Urinary bladder (tissue), 4 donors: ENCODE measurements around the gene EGFL7. TPM values are rescaled to one million over a fixed set of nuclear protein-coding genes. Genes with fewer than 3 reads are reported as not detected.

Experiments used
- DNase-seq: peaks from one replicate; pipeline ENCODE4 v3.0.0-alpha.2; 2015; ENCODE audit errors: extremely low spot score
- H3K27ac ChIP-seq: one replicate; pipeline ENCODE4 v1.5.1; 2013; ENCODE audit warnings: low read depth, mild to moderate bottlenecking, moderate library complexity
- H3K36me3 ChIP-seq: one replicate; pipeline ENCODE4 v1.6.1; 2013; ENCODE audit warnings: mild to moderate bottlenecking, moderate library complexity; ENCODE audit not compliant: insufficient read depth
- H3K4me1 ChIP-seq: one replicate; pipeline ENCODE4 v1.6.1; 2013; ENCODE audit warnings: mild to moderate bottlenecking, moderate library complexity; ENCODE audit not compliant: insufficient read depth
- H3K4me3 ChIP-seq: one replicate; pipeline ENCODE4 v1.5.1; 2013; ENCODE audit warnings: low read depth, low read length
- WGBS: extraction: QIAGEN DNeasy Blood & Tissue Kit; methylation state at CpG from one replicate; pipeline ENCODE4 v1.1.7; 2013; 5-methylcytosine and 5-hydroxymethylcytosine counted together
- polyA plus RNA-seq: library from polyadenylated mRNA; stranded (reverse); fragments of 200-250 nt; gene quantifications from one replicate; pipeline ENCODE4 v1.2.3, GENCODE V29; 2013
- total RNA-seq: library from RNA; depleted of rRNA; stranded (reverse); fragments of >200 nt; gene quantifications from one replicate; pipeline ENCODE4 v1.2.3, GENCODE V29; 2014
- donor health status: healthy with polysubstance abuse.
- donor health status: healthy.

The EGFL7 gene
- total and polyA plus RNA-seq, 2 donors: 43.6 to 138 TPM

DNA sequence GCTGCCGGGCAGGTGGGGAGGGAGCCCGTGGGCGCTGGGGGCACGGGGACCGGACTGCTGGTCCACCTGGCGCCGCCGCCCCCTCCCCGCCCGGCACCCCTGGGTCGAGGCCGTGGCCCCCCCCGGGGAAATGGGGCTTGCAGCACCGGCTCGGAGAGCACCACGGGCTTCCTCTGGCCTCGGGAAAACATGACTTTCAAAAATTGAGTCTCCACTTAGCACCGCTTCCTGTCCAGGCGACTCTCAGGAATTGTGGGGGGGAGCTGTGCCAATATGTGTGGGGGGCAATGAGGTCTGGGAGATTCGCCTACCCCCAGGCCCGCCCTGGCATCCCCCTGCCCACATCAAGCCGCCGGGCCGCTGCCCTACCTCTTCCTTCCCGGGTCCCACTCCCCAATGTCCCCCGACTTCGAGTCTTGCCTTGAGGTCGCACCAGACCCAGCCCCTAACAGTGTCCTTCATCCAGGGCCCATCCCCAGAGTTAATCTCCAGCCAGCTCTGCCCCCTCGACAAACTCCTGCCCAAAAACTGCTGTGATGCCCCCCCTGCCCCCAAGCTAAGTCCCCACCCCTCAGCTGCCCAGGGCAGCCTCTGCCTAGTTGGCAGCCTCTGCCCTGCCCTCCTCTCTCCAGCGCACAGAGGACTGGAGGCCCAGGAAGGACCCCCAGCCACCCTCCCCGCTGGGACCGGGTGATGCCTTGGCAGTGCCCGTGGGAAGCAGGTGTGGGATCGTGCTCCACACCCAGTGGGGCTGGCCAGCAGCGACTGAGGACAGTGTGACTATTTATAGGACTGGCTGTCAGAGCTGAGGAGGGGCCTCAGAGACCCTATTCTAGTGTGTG lies 3.9 kb downstream of the EGFL7 start:
- WGBS: 25% methylated on average over 35 of the region's 35 CpGs
- peak overlapping the region; percentile 65 for H3K4me3 ChIP-seq
- no peak for DNase-seq
- H3K36me3 ChIP-seq: no peaks in the 10 kb centered on the region
- no peaks in the 10 kb centered on the region for H3K4me1 ChIP-seq
- no peak overlapping the region for H3K27ac ChIP-seq

DNA sequence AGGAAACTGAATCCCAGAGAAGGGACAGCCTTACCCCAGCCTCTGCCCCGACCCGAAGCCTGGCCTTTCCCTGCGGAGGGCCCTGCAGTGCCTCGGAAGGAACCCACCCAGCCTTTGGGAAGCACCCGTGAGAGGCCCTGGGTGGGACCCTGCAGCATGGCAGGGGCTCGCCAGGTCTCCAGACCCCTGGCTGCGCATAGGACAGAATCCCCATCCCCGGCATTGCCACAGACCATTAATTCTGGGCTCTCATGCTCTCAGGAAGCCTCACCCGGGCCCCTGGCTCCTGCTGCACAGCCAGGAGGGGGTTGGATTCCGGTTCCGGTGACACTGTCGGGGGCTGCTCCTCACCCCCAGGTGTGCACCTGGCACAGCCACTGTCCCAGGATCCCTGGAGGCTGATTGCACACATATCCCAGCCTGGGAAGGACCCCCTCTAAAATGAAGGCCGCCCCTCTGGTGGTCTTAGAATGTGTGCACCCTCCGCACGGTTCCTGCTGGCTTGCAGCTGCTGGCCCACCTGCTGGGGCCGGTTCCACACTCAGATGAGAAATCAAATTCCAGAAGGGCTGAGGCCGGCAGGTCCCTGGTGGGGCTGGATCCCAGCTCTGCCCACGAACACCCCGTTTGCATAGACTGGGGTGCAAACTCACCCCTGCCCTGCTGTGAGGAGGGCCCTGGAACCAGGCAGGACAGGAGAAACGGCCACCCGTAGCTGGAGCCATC lies 4.7 kb downstream of the EGFL7 start:
- Histone ChIP-seq H3K36me3 (no peaks in the 10 kb centered on the region), H3K27ac (no peak overlapping the region), H3K4me1 (no peaks in the 10 kb centered on the region), H3K4me3 (peak overlapping the region; percentile 65)
- no peak for DNase-seq
- 69% methylated on average over 21 of the region's 21 CpGs for WGBS

DNA sequence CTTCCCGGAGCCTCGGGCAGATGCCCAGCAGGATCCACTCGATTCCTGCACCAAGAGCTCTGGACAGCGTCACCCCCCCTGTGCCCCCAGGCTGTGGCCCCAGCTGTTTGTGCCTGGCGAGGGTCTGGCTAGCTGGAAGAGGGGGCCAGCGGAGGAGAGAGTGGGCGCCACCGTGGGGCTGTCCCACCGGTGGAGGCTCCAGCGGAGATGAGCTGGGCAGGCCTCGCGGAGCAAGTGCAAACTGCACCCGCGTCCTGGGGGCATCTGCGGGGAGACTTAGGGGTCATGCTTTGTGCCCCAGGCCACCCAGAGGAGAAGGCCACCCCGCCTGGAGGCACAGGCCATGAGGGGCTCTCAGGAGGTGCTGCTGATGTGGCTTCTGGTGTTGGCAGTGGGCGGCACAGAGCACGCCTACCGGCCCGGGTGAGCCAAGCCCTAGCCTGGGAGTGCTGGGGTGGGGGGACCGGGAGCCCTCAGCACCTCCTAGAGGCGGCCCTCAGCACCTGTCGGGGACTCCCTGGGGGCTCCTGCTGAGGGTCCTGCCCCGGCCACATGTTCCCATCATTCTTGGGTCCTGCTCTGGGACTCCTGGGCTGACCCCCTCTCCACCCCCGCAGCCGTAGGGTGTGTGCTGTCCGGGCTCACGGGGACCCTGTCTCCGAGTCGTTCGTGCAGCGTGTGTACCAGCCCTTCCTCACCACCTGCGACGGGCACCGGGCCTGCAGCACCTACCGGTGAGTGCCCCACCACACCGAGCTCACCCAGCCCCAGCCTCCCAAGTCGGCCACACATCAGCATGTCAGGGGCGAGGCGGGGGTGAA lies 5.4 kb downstream of the EGFL7 start:
- H3K4me3 ChIP-seq: no peak overlapping the region
- no peaks in the 10 kb centered on the region for H3K36me3 ChIP-seq
- WGBS: 67% methylated on average over 40 of the region's 40 CpGs

DNA sequence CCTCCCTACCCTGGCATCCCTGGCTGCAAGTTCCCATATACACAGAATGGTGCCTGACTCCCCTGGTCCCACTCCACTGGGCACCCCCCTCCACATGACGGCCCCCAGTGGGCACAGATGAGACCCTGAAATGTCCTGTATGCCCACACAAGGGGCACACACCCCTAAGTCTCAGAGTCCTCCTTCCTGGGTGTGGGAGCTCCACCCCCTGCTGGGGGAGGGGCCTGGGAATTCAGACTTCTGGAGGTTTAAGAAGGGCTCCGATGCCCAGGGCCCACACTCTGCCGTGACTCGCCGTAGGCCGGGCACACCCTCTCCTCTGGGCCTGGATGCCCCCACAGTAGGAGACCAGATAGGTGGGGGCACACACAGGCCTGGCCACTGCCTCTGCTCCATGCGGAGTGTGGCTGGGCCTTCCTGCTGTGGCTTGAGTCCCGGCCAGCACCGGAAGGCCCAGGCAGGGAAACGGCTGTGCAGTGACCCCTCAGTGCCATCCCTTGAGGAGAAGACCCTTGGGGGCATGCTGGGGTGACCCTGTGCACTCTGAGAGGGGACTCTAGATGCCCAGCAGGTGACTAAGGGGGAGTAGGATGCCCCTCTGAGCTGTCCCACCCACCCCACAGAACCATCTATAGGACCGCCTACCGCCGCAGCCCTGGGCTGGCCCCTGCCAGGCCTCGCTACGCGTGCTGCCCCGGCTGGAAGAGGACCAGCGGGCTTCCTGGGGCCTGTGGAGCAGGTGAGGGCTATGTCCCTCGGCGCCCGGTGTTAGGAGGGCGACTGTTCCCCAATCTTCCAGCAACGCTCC lies 6.5 kb downstream of the EGFL7 start:
- no peak overlapping the region for H3K27ac ChIP-seq
- no peak for DNase-seq
- no peak overlapping the region for H3K4me3 ChIP-seq
- 73% methylated on average over 23 of the region's 23 CpGs for WGBS
- H3K36me3 ChIP-seq: no peaks in the 10 kb centered on the region
- H3K4me1 ChIP-seq: no peaks in the 10 kb centered on the region

More for the DNA sequence above, 5.4 kb downstream of the EGFL7 start:
- DNase-seq: no peak
- Histone ChIP-seq H3K4me1 (no peaks in the 10 kb centered on the region), H3K27ac (no peak overlapping the region)

DNA sequence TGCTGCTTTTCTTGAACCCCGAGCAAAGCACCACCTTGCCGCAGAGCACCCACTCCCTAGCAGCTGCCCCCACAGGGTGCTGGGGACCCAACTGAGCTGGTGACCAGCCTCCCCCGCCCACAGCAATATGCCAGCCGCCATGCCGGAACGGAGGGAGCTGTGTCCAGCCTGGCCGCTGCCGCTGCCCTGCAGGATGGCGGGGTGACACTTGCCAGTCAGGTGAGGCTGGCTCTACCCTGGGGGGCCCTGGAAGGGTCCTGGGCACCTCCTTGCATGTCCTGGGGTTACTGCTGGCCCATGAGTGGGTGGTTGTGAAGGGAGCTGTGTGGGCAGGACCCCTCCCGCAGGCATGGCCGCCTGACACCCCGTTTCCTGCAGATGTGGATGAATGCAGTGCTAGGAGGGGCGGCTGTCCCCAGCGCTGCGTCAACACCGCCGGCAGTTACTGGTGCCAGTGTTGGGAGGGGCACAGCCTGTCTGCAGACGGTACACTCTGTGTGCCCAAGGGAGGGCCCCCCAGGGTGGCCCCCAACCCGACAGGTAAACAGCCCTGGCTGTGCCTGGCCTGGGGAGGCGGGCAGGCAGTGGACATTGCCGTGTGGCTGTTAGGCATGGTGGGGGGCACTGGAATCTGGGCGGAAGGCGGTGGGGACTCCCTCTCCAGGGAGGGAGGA lies 7.2 kb downstream of the EGFL7 start:
- 64% methylated on average over 23 of the region's 23 CpGs for WGBS
- no peak for DNase-seq
- H3K27ac ChIP-seq: no peak overlapping the region
- no peaks in the 10 kb centered on the region for H3K4me1 ChIP-seq
- no peaks in the 10 kb centered on the region for H3K36me3 ChIP-seq
- H3K4me3 ChIP-seq: no peak overlapping the region

DNA sequence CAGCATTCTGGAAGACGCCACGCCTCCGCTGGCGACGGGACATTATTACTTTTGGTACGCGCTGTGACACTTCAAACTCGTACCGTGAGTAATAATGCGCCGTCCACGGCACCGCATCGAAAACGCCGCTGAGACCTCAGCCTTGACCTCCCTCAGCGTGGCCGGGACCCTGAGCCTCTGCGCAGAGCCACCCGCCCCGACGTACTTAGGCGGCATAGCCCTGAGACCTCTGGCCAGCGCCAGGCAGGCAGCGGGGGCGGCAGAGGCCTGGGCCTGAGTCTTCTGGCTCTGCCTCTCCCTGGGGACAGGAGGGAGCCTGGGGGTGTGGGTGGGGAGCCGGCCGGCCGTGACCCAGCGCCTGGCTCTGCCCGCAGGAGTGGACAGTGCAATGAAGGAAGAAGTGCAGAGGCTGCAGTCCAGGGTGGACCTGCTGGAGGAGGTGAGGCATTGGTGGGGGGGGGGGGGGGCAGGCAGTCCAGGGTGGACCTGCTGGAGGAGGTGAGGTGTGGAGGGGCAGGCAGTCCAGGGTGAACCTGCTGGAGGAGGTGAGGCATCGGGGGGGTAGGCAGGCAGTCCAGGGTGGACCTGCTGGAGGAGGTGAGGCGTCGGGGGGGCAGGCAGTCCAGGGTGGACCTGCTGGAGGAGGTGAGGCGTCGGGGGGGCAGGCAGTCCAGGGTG lies 8.0 kb downstream of the EGFL7 start:
- H3K36me3 ChIP-seq: no peaks in the 10 kb centered on the region
- H3K4me1 ChIP-seq: no peaks in the 10 kb centered on the region
- H3K27ac ChIP-seq: no peak overlapping the region
- no peak overlapping the region for H3K4me3 ChIP-seq
- no peak for DNase-seq
- WGBS: 73% methylated on average over 36 of the region's 36 CpGs

DNA sequence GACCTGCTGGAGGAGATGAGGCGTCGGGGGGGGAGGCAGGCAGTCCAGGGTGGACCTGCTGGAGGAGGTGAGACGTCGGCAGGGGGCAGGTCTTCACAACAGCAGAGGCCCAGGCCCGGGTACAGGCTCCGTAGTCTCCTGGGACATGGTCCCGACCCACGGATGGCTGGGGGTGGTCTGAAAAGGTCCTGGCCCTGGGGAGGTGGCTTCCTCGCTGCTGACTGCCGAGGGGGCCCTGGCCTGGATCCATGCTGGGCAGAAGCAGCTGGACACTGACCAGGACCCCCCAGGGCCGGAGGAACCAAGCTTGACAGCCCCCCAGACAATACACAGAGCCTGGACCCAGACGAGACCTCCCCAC lies 8.5 kb downstream of the EGFL7 start:
- DNase-seq: no peak
- 49% methylated on average over 12 of the region's 12 CpGs for WGBS
- no peaks in the 10 kb centered on the region for H3K4me1 ChIP-seq
- H3K4me3 ChIP-seq: no peak overlapping the region
- H3K36me3 ChIP-seq: no peaks in the 10 kb centered on the region
- no peak overlapping the region for H3K27ac ChIP-seq

DNA sequence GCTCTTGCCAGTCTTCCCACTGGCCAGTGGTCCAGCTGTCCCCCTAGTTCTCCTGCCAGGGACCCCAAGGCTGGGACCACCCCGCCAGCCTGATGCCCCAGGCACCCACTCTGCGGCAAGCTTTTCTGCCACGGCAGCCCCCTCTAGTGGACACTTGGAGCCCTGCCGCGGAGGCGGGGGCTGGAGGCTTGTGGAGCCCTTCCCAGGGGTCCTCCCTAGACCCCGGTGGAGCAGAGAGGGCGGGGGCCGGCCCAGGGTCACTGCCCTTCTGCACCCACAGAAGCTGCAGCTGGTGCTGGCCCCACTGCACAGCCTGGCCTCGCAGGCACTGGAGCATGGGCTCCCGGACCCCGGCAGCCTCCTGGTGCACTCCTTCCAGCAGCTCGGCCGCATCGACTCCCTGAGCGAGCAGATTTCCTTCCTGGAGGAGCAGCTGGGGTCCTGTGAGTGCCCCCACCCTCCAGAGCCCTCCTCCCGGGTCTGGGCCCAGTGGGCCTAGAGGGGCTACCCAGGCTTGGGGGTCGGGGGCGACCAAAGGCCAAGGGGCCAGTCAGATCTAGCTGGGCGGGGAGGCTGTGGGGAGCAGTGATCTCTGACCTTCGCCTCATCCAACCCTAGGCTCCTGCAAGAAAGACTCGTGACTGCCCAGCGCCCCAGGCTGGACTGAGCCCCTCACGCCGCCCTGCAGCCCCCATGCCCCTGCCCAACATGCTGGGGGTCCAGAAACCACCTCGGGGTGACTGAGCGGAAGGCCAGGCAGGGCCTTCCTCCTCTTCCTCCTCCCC lies 9.1 kb downstream of the EGFL7 start:
- Histone ChIP-seq H3K4me1 (no peaks in the 10 kb centered on the region), H3K36me3 (no peaks in the 10 kb centered on the region), H3K4me3 (no peak overlapping the region), H3K27ac (no peak overlapping the region)
- DNase-seq: no peak
- WGBS: 53% methylated on average over 27 of the region's 27 CpGs

DNA sequence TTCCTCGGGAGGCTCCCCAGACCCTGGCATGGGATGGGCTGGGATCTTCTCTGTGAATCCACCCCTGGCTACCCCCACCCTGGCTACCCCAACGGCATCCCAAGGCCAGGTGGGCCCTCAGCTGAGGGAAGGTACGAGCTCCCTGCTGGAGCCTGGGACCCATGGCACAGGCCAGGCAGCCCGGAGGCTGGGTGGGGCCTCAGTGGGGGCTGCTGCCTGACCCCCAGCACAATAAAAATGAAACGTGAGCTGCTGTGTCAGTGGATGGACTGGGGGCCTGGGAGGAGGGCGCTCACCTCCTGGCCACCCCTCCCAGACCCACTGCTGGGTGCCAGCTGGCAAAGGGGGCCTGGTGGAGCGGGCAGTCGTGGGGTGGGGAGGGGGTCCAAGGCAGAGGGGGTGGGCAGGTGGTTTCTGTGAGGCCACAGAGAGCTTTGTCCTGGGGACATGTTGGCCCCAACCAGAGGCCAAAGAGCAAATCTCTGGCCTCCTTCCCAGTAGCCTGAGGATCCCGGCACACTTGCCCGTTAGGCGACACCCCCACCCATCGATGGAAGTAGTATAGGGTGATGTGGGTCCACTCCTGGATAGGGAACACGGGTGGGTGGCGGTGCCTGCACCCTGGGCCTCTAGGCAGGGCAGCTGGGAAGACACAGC lies 9.8 kb downstream of the EGFL7 start:
- Histone ChIP-seq H3K4me1 (no peaks in the 10 kb centered on the region), H3K27ac (no peak overlapping the region), H3K36me3 (no peaks in the 10 kb centered on the region), H3K4me3 (no peak overlapping the region)
- 70% methylated on average over 14 of the region's 14 CpGs for WGBS
- no peak for DNase-seq

DNA sequence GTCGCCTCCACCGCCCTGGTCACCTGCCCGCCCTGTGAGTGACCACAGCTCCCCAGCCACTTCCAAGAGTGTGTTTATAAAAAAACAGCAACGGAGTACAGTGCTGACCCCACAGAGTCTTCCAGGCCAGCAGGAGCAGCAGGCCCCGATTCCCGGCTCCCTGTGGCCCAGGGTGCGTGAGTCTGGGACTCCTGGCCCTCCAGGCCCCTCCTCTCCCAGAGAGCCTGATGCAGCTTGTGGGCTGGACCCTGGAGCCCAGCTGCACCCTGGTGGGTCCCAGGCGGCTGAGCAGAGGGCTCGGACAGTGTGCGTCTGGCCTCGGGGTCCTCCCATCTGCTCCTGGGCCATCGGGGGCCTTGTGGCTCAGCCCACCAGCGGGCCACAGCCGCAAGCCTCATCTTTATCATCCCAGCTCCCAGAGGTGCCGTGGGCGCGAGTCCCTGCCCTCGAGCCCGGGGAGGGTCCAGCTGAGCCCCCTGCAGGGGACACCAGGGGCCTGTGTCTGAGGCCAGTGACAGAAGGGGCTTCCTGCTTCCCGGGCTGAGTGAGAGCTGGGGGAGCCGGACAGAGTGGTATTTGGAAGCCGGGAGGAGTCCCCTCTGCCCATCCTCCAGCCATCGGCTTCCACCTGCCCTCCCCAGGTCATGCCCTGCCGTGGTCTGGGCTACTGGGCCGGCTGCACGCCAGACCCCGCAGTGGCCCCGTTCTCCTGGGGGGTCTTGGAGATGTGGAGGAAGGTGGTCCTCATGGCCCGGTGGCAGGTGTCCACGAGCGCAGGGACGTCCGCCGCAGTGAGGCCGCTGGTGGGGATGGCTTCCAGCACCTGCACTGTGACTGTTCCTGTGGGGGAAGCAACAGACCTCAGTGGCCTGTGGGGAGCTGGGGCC lies 10.6 kb downstream of the EGFL7 start:
- no peaks in the 10 kb centered on the region for H3K36me3 ChIP-seq

More for the DNA sequence above, 10.6 kb downstream of the EGFL7 start:
- Histone ChIP-seq H3K4me1 (no peaks in the 10 kb centered on the region), H3K27ac (no peak overlapping the region), H3K4me3 (no peak overlapping the region)
- DNase-seq: no peak
- 81% methylated on average over 35 of the region's 35 CpGs for WGBS
